Left ventricle myocardium inferior (tissue), 1 donor: Measurements from ENCODE around the gene MYRF. TPM values are rescaled to one million over a fixed set of nuclear protein-coding genes. Genes with fewer than 3 reads are reported as not detected.

Experiments used
- DNase-seq: peaks from one replicate; pipeline ENCODE4 v3.0.0-alpha.2; 2020
- H3K27ac ChIP-seq: fragments of 200-600 bp; replicated peaks from 2 replicates; pipeline ENCODE4 v1.8.0; 2021
- H3K27me3 ChIP-seq: fragments of 200-600 bp; 2 replicates; pipeline ENCODE4 v1.8.0; 2021; ENCODE audit warnings: low read depth
- H3K36me3 ChIP-seq: fragments of 200-600 bp; 2 replicates; pipeline ENCODE4 v1.8.0; 2021
- H3K4me1 ChIP-seq: fragments of 200-600 bp; 2 replicates; pipeline ENCODE4 v1.8.0; 2021
- H3K4me3 ChIP-seq: fragments of 200-600 bp; 2 replicates; pipeline ENCODE4 v1.8.0; 2021; ENCODE audit warnings: mild to moderate bottlenecking, moderate library complexity
- H3K9me3 ChIP-seq: fragments of 200-600 bp; replicated peaks from 2 replicates; pipeline ENCODE4 v1.8.0; 2021
- intact Hi-C: fragments of 100-400 bp; cut with micrococcal nuclease; formaldehyde crosslinking; loops from one replicate; pipeline ENCODE4 v1.11.0; 2022
- total RNA-seq: library from RNA; stranded (reverse); fragmentation: NEBNext Ultra II Directional; extraction: Animal tissue kit (Norgen Biotek cat#: 25700); gene quantifications from one replicate; pipeline ENCODE4 v1.2.1, GENCODE V29; 2021
- TF ChIP-seq, protein P1 (sequence below): fragments of 200-600 bp; IDR thresholded peaks from 2 replicates; pipeline ENCODE4 v1.8.0; 2021; ENCODE audit warnings: antibody characterized with exemption, mild to moderate bottlenecking, borderline replicate concordance
- donor health status: DM: no; HTN: yes; CAD: no; lungs with severe emphysema.

Gene MYRF
- total RNA-seq, 1 donor from 2014 or later, result 0.14 TPM

DNA sequence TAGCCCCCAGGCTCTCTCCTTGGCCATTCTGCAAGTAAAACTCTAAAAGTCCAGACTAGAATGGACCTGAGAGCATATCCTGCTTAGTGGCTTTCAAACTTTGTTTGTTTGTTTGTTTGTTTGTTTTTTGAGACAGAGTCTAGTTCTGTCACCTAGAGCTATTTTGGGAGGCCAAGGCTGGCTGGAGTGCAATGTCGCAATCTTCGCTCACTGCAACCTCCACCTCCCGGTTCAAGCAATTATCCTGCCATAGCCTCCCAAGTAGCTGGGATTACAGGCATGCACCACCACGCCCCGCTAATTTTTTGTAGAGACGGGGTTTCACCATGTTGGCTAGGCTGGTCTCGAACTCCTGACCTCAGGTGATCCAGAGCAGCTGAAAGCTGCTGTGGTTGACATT is 43.3 kb upstream of the MYRF start:
- no peak for DNase-seq
- TF ChIP-seq, protein P1, sequence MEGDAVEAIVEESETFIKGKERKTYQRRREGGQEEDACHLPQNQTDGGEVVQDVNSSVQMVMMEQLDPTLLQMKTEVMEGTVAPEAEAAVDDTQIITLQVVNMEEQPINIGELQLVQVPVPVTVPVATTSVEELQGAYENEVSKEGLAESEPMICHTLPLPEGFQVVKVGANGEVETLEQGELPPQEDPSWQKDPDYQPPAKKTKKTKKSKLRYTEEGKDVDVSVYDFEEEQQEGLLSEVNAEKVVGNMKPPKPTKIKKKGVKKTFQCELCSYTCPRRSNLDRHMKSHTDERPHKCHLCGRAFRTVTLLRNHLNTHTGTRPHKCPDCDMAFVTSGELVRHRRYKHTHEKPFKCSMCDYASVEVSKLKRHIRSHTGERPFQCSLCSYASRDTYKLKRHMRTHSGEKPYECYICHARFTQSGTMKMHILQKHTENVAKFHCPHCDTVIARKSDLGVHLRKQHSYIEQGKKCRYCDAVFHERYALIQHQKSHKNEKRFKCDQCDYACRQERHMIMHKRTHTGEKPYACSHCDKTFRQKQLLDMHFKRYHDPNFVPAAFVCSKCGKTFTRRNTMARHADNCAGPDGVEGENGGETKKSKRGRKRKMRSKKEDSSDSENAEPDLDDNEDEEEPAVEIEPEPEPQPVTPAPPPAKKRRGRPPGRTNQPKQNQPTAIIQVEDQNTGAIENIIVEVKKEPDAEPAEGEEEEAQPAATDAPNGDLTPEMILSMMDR, result no peak
- Histone ChIP-seq H3K27ac (no peak overlapping the region), H3K27me3 (no peaks in the 10 kb centered on the region), H3K9me3 (no peaks in the 10 kb centered on the region), H3K36me3 (no peaks in the 10 kb centered on the region), H3K4me1 (peaks cover 17% of the 10 kb centered on the region), H3K4me3 (no peak overlapping the region)
- intact Hi-C loops, result no loop called here

DNA sequence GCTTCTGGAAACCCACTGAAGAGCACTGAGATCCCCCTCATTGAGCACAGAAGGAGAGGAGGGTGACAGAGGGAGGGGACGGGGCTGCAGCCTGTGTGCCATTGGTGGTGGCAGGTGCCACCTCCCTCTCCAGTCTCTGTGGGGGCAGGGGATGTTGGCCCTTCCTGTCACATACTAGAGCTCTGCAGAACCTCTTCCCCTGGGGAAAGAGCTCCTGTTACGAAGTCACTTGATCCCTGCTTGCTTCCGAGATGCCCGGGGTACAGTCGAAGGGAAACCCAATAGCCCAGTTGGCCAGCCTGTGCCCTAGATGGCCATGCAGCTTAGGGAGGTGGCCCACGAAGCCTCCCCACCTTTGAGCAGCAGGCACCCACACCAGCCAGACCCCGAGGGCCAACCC is 42.9 kb upstream of the MYRF start:
- Histone ChIP-seq H3K27ac (no peak overlapping the region), H3K9me3 (no peaks in the 10 kb centered on the region)
- intact Hi-C loops, result no loop called here

DNA sequence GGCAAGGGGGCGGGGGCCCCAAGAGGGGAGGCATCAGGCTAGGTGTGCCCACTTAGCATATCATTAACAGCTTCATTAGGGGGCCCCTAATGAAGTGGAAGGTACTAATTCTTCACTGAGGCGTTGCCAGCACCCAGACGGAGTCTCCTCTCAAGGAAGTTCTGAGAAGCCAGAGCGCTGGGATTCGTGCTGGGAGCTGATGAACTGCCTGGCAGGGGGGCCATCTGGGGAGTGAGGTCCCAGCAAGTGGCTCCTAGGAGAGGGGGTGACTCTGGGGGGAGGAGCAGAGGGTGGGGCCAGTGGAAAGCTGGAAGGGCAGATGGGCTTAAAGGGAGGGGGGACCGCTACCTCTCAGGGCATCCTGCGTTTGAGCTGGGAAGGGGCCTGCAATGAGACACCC is 42.4 kb upstream of the MYRF start:
- Histone ChIP-seq H3K27ac (no peak overlapping the region), H3K4me3 (no peak overlapping the region), H3K9me3 (no peaks in the 10 kb centered on the region), H3K27me3 (no peaks in the 10 kb centered on the region), H3K4me1 (peaks cover 17% of the 10 kb centered on the region), H3K36me3 (no peaks in the 10 kb centered on the region)
- no peak for DNase-seq
- intact Hi-C loops, result no loop called here
- TF ChIP-seq, protein P1, result no peak

More for the DNA sequence above, 42.9 kb upstream of the MYRF start:
- H3K4me3 ChIP-seq, result no peak overlapping the region
- peaks cover 17% of the 10 kb centered on the region for H3K4me1 ChIP-seq
- H3K27me3 ChIP-seq, result no peaks in the 10 kb centered on the region
- TF ChIP-seq, protein P1, result no peak
- H3K36me3 ChIP-seq, result no peaks in the 10 kb centered on the region
- no peak for DNase-seq

DNA sequence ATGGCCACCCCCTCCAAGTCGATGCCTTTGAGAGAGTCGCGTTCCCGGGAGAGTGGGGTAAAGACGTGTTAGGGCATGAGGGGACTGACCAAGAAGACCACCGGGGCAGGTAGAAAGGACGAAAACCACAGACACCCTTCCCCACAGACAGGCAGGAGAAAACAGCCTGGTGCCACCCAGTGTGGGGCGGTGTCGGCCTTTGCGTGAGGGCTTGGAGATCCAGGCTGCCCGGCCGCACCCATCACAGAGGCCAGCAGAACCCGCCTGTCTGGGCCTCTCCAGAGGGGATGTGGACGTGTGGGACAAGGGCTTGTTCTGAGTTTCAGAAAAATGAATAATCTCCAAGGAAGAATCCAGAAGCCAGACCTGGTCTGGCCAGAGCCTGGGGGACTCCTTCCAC is 41.4 kb upstream of the MYRF start:
- TF ChIP-seq, protein P1, result no peak
- Histone ChIP-seq H3K36me3 (no peaks in the 10 kb centered on the region), H3K27me3 (no peaks in the 10 kb centered on the region), H3K4me3 (no peak overlapping the region), H3K9me3 (no peaks in the 10 kb centered on the region), H3K27ac (no peak overlapping the region), H3K4me1 (peaks cover 24% of the 10 kb centered on the region)
- DNase-seq, result no peak
- intact Hi-C loops, result no loop called here

DNA sequence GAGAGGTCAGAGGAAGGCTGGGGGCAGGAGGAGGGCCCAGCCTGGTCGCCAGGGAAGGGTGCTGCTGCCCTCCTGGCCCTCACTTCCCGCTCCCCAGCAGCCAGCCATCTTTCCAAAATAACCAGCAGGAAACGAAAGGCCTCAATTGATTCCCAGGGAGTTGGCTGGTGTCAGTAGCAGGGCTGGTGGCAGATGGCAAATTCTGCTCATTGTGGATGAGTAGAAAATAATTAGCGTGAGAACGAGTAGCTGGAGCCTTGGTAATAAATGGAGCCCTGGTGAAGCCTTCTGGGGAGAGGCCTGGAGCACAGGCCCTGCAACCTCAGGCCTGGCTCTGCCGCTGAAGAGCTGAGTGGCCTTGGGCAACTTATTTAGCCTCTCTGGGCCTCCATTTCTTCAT is 40.9 kb upstream of the MYRF start:
- intact Hi-C loops, result no loop called here
- Histone ChIP-seq H3K36me3 (no peaks in the 10 kb centered on the region), H3K4me1 (peaks cover 22% of the 10 kb centered on the region), H3K27ac (no peak overlapping the region), H3K9me3 (no peaks in the 10 kb centered on the region), H3K27me3 (no peaks in the 10 kb centered on the region), H3K4me3 (no peak overlapping the region)
- DNase-seq, result no peak
- TF ChIP-seq, protein P1, result no peak

DNA sequence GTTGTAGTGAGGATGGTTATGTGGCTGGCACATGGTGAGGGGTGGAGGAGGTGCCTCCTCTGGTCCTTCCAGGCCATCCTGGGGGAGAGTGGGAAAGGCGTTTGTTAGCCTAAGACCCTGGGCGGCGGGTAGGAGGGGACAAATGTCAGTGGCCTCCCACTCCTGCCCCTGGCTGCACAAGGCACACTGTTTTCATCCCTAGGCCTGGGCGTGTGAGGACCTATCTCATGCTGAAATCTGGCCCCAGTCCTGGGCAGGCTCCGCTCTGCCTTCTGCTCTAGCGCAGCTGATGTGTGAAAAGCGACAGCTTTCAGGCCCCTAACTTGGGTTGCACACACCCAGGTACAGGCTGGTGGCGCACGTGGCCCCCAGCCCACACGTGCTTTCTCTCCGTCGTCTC is 40.1 kb upstream of the MYRF start:
- Histone ChIP-seq H3K36me3 (no peaks in the 10 kb centered on the region), H3K27ac (no peak overlapping the region), H3K4me1 (peaks cover 22% of the 10 kb centered on the region), H3K27me3 (no peaks in the 10 kb centered on the region), H3K9me3 (no peaks in the 10 kb centered on the region), H3K4me3 (no peak overlapping the region)
- DNase-seq, result no peak
- intact Hi-C loops, result no loop called here
- TF ChIP-seq, protein P1, result no peak
